B cell (primary cell): ENCODE results near the gene PDLIM4.

ENCODE experiments used
- EZH2 ChIP-seq: IDR thresholded peaks from 2 replicates; pipeline ENCODE4 v1.6.1; 2012; ENCODE audit warnings: borderline replicate concordance, low read depth, mild to moderate bottlenecking, moderate library complexity, low read length; ENCODE audit not compliant: insufficient read depth, poor library complexity, severe bottlenecking
- TF ChIP-seq, protein P1 (sequence below): fragments of 200-600 bp; IDR thresholded peaks from one replicate; pipeline ENCODE4 v1.8.0; 2022; ENCODE audit warnings: antibody characterized with exemption, mild to moderate bottlenecking

- TF ChIP-seq, protein P1, sequence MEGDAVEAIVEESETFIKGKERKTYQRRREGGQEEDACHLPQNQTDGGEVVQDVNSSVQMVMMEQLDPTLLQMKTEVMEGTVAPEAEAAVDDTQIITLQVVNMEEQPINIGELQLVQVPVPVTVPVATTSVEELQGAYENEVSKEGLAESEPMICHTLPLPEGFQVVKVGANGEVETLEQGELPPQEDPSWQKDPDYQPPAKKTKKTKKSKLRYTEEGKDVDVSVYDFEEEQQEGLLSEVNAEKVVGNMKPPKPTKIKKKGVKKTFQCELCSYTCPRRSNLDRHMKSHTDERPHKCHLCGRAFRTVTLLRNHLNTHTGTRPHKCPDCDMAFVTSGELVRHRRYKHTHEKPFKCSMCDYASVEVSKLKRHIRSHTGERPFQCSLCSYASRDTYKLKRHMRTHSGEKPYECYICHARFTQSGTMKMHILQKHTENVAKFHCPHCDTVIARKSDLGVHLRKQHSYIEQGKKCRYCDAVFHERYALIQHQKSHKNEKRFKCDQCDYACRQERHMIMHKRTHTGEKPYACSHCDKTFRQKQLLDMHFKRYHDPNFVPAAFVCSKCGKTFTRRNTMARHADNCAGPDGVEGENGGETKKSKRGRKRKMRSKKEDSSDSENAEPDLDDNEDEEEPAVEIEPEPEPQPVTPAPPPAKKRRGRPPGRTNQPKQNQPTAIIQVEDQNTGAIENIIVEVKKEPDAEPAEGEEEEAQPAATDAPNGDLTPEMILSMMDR, result no peak
- TF ChIP-seq EZH2, result no peak
Measured at GRCh38 chr5:132221781-132222648, 35.5 kb upstream of the PDLIM4 start.
